A549 treated with CORT108297 at 1 μM for 4 hours (cell line): ENCODE data around the gene IGSF3. TPM values are rescaled to one million over a fixed set of nuclear protein-coding genes. Genes with fewer than 3 reads are reported as not detected.

Source experiments
- total RNA-seq: library from RNA; stranded (reverse); fragments of 200-300 nt; extraction: Qiagen RNA extraction; gene quantifications from 5 replicates; pipeline ENCODE4 v1.2.3, GENCODE V29; 2022

Gene IGSF3
- total RNA-seq = 17.1 to 24.2 TPM (median 20.8 TPM) in 5 replicates

DNA sequence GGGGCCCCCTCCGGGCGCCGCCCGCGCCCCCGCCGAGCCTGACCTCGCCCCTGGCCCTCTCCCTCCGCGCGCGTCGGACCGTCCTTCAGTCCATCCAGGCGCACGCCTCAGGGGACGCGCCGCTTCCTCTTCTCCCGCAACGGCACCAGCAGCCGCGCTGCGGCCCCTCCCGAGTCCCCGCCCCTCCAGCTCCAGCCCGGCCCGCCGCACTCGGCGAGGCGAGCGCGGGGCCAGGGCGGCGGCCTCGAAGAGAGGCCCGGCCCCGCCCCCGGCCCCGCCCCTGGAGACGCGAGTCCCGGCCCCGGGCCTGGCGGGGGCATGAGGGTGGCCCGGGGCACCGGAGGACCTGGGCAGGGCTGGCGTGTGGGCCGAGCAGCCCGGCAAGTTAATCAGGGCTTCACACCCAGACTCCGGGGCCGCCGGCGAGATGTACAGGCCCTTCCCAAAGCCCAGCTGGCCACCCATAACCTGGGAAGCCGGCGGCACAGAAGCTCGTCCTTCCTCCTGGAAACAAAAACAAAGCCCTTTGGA is at the start of gene IGSF3:
Gene IGSF3 (minus strand): TSS at position 159 of the 531 bp plus-strand sequence. CDS start 1,407 bp downstream, outside the sequence.

DNA sequence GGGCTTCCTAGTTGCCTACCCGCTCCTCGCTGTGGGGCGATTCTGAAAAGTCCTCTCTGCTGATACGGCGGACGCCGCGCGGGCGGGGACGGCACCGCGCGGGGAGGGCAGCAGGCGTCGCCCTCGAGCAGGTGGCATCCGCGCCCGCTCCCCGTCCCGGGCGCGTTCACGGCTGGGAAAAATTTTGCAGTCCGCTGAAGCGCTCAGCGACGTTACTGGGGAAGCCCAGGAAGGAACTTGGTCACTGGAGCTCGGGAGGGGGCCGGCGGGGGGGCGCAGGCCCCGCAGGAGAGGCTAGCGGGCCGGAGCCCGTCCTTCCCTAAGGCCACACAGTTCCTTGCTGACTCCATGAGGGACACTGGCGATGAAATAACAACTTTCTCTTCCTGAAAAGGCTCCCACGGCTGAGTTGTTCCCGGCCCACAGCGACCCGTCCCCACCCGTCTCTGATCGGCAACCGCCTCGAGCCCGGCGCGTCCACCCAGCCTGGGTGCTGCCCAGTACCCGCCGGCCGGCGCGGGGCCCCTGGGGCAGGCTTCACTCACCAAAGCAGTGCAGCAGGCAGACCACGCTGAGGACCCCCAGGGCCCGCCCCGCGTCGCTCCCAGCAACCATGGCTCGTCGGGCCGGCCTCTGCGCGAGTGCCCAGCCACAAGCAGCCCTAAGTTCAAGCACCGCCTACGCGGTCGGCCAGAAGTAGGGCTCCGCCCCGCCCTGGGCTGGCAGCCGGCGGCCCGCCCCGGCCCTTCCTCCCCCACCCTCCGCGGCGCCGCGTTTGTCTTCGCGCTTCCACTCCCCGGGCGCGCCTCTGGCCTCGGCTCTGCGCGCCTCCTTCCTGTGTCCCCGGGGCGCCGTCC is 96.9 kb downstream of the IGSF3 start, which contains the start of gene CD58:
Gene CD58 (minus strand): TSS at position 669 of the 857 bp plus-strand sequence. CDS start 54 bp downstream, at position 615.

Other genes starting within 250 kb of the IGSF3 start
- gene CD58, start 96.7 kb downstream of the IGSF3 start, total RNA-seq = 21.3 to 23.7 TPM (median 22.8 TPM) in 5 replicates
- gene CD2, start 86.7 kb upstream of the IGSF3 start, total RNA-seq = not detected in 5 replicates
- 14.7 to 17.3 TPM (median 16.3 TPM) in 5 replicates for gene PTGFRN, start 242.2 kb upstream of the IGSF3 start, total RNA-seq